Upper lobe of left lung (tissue), 6 donors: ENCODE measurements around the gene MOK. TPM values are rescaled to one million over a fixed set of nuclear protein-coding genes. Genes with fewer than 3 reads are reported as not detected.
A peak's percentile ranks its signal among the peaks of the same experiment; 100 is the strongest.

ENCODE experiments used
- ATAC-seq, 2 donors: fragments of 200-7000 bp; cut with Tn5 transposase; one replicate each; pipeline ENCODE4 v1.9.1; 2022; ENCODE audit warnings: mild to moderate bottlenecking in 2 of 2, moderate library complexity in 2 of 2; ENCODE audit not compliant: low FRiP score in 2 of 2
- DNase-seq, 2 donors: peaks; one replicate each; pipeline ENCODE4 v3.0.0-alpha.2; 2019 to 2020
- H3K27ac ChIP-seq, 4 donors: fragments of 200-600 bp; sonication (generic); one replicate each; pipeline ENCODE4 v1.5.1; 2016 to 2019
- H3K27me3 ChIP-seq, 4 donors: fragments of 200-600 bp; sonication (generic); one replicate each; pipeline ENCODE4 v1.5.1; 2017 to 2019
- H3K36me3 ChIP-seq, 4 donors: fragments of 200-600 bp; sonication (generic); one replicate each; pipeline ENCODE4 v1.5.1; 2016 to 2019
- H3K4me1 ChIP-seq, 4 donors: fragments of 200-600 bp; sonication (generic); one replicate each; pipeline ENCODE4 v1.5.1; 2018 to 2019
- H3K4me3 ChIP-seq, 4 donors: fragments of 200-600 bp; sonication (generic); one replicate each; pipeline ENCODE4 v1.5.1; 2017 to 2019; ENCODE audit warnings: mild to moderate bottlenecking in 2 of 4, moderate library complexity in 1 of 4
- H3K9me3 ChIP-seq, 4 donors: fragments of 200-600 bp; sonication (generic); one replicate each; pipeline ENCODE4 v1.5.1; 2018 to 2019
- EP300 ChIP-seq, 4 donors: sonication (generic); formaldehyde crosslinking; IDR thresholded peaks; one replicate each; pipeline ENCODE4 v1.5.1; 2017; ENCODE audit warnings: antibody characterized with exemption in 4 of 4, control low read depth in 2 of 4
- POLR2A ChIP-seq, 4 donors: fragments of 450-650 bp; IDR thresholded peaks; one replicate each; pipeline ENCODE4 v1.5.1; 2016 to 2017; ENCODE audit warnings: antibody characterized with exemption in 4 of 4, mild to moderate bottlenecking in 2 of 4
- POLR2AphosphoS5 ChIP-seq, 2 donors: sonication (generic); formaldehyde crosslinking; IDR thresholded peaks; one replicate each; pipeline ENCODE4 v1.5.1; 2017; ENCODE audit warnings: antibody characterized with exemption in 2 of 2
- WGBS, 2 donors: methylation state at CpG; one replicate each; pipeline ENCODE4 v1.1.5; 2017 to 2018; 5-methylcytosine and 5-hydroxymethylcytosine counted together
- total RNA-seq, 6 donors: library from RNA; depleted of rRNA in 4 of 6; stranded (reverse); fragments of >200 nt in 4 of 6; gene quantifications; one replicate each; pipeline versions ENCODE4 v1.1.0 to v1.2.1, GENCODE V29; 2016 to 2021
- TF ChIP-seq, protein P1 (sequence below), 6 experiments: fragments of 450-650 bp in 4 of 6; fragments of 200-600 bp in 2 of 6; sonication (generic) in 2 of 6; IDR thresholded peaks; one replicate each; pipeline ENCODE4 v1.5.1; 2016 to 2019; ENCODE audit warnings: antibody characterized with exemption in 6 of 6
- donor health status: DM: no; HTN: no; CAD: no; lungs with moderate emphysema.
- donor health status: DM: no; HTN: yes; CAD: no; lungs with severe emphysema.

The MOK gene
- total RNA-seq, 6 donors from 2014 or later: 8.8 to 66.0 (median 29.4) TPM

DNA sequence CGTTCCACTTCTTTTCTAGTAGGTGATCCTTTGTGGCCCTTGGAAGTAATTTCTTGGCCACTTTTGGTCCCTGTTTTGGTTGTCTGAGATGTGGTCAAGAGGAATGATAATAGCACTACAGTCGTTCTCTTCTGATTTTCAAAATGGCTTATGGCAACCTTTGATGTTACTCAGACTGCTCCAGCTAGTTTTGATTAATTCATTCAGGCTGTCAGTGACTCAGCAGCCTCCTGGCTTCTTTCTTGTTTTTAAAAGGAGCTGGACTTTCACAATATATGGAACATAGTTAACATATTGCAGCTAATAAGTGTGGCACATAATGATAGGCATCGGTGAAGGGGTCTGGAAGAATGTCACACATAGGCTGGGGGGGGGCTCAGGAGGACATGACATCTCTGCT lies 117.9 kb downstream of the MOK start:
- WGBS, 2 donors: 49 to 58% methylated on average over 3 of the region's 3 CpGs
- Histone ChIP-seq H3K27ac (peak overlapping the region in 3 of 4 donors; percentile 36 to 45 (median 44)), H3K9me3 (no peaks in the 10 kb centered on the region), H3K36me3 (no peaks in the 10 kb centered on the region), H3K4me3 (no peak overlapping the region), H3K4me1 (peaks cover 18 to 33% (median 25%) of the 10 kb centered on the region in 4 donors), H3K27me3 (no peaks in the 10 kb centered on the region)
- ATAC-seq (peak; percentile 47 to 82), DNase-seq (no peak)
- TF ChIP-seq, protein P1, sequence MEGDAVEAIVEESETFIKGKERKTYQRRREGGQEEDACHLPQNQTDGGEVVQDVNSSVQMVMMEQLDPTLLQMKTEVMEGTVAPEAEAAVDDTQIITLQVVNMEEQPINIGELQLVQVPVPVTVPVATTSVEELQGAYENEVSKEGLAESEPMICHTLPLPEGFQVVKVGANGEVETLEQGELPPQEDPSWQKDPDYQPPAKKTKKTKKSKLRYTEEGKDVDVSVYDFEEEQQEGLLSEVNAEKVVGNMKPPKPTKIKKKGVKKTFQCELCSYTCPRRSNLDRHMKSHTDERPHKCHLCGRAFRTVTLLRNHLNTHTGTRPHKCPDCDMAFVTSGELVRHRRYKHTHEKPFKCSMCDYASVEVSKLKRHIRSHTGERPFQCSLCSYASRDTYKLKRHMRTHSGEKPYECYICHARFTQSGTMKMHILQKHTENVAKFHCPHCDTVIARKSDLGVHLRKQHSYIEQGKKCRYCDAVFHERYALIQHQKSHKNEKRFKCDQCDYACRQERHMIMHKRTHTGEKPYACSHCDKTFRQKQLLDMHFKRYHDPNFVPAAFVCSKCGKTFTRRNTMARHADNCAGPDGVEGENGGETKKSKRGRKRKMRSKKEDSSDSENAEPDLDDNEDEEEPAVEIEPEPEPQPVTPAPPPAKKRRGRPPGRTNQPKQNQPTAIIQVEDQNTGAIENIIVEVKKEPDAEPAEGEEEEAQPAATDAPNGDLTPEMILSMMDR (IDR thresholded peaks at IDR 0.05): no peak
- TF ChIP-seq POLR2A (IDR thresholded peaks at IDR 0.05): no peak
- no peak for TF ChIP-seq POLR2AphosphoS5 (IDR thresholded peaks at IDR 0.05)
- TF ChIP-seq EP300 (IDR thresholded peaks at IDR 0.05): no peak

GRCh38 chr14:102185360-102185759 lies 119.6 kb downstream of the MOK start:
- TF ChIP-seq POLR2AphosphoS5 (IDR thresholded peaks at IDR 0.05) (no peak), EP300 (IDR thresholded peaks at IDR 0.05) (no peak), POLR2A (IDR thresholded peaks at IDR 0.05) (no peak)
- TF ChIP-seq, protein P1 (IDR thresholded peaks at IDR 0.05): no peak
- Histone ChIP-seq H3K27me3 (no peaks in the 10 kb centered on the region), H3K9me3 (no peaks in the 10 kb centered on the region), H3K4me3 (no peak overlapping the region), H3K27ac (no peak overlapping the region), H3K36me3 (no peaks in the 10 kb centered on the region), H3K4me1 (peaks cover 15 to 30% (median 25%) of the 10 kb centered on the region in 4 donors)
- DNase-seq (no peak), ATAC-seq (no peak)
- WGBS, 2 donors: 79 to 89% methylated on average over 8 of the region's 8 CpGs

DNA sequence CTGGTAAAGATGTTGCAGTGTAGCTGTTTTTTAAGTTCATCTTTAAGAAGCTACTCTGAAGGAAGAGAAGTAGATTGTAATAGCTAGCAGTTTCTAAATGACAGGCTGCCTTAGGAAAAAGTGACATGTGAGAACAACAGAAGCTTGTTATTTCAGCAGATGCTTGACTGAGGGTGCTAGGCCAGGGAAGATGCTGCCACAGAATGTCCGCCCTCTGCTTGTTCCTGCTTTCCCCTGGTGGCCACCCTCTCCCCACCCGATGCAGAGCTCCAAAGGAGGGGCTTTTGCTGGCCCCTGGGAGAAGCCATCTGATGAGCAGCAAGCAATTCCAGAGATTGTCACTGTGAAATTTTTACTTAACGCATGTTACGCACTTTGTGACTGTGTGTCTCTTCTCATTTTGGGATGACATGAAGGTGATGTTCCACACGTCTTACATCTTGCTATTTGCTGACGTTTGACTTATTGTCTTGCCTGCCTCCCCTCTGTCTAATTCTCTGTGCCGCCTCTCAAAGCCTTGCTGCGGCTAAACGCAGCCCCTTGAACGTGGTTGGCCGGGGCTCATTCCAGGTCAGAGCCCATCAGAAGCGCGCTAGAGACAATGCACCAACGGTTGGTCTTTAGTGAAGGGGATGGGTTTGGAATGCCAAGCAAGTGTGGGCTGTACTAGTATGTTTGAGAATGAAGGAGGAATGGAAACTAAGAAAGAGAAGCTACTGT lies 120.5 kb downstream of the MOK start:
- H3K4me3 ChIP-seq: no peak overlapping the region
- H3K36me3 ChIP-seq: no peaks in the 10 kb centered on the region
- DNase-seq: no peak
- ATAC-seq: no peak
- no peaks in the 10 kb centered on the region for H3K9me3 ChIP-seq
- WGBS, 2 donors: 89 to 91% methylated on average over 14 of the region's 14 CpGs
- H3K4me1 ChIP-seq: peaks cover 15 to 30% (median 25%) of the 10 kb centered on the region in 4 donors
- TF ChIP-seq, protein P1 (IDR thresholded peaks at IDR 0.05): no peak
- TF ChIP-seq EP300 (IDR thresholded peaks at IDR 0.05) (no peak), POLR2A (IDR thresholded peaks at IDR 0.05) (no peak), POLR2AphosphoS5 (IDR thresholded peaks at IDR 0.05) (no peak)
- no peaks in the 10 kb centered on the region for H3K27me3 ChIP-seq
- H3K27ac ChIP-seq: no peak overlapping the region

DNA sequence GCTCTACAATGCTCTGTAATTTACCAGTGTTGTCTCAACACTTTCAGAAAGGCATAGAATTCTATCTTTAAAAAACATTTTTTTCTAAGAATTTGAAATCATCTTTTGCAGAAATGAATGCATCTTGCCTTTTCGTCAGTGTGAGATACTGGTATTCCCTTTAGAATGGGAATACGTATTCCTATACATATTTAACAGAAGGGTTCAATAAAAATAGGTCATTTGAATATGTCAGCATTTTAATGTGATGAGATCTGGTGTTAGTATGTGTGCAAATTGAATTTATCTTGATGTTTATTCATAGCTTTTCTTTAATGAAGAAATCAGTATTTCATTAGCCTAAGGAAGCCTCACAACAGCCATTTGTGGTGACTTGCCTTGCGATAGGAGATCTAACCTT lies 121.1 kb downstream of the MOK start:
- H3K4me3 ChIP-seq: no peak overlapping the region
- H3K27me3 ChIP-seq: no peaks in the 10 kb centered on the region
- H3K27ac ChIP-seq: no peak overlapping the region
- 95 to 98% methylated on average over 3 of the region's 3 CpGs for WGBS, 2 donors
- peaks cover 15 to 30% (median 25%) of the 10 kb centered on the region in 4 donors for H3K4me1 ChIP-seq
- no peak for ATAC-seq
- TF ChIP-seq, protein P1 (IDR thresholded peaks at IDR 0.05): no peak
- no peak for TF ChIP-seq POLR2A (IDR thresholded peaks at IDR 0.05)
- no peak for TF ChIP-seq POLR2AphosphoS5 (IDR thresholded peaks at IDR 0.05)
- no peak for TF ChIP-seq EP300 (IDR thresholded peaks at IDR 0.05)
- H3K9me3 ChIP-seq: no peaks in the 10 kb centered on the region
- no peak for DNase-seq
- no peaks in the 10 kb centered on the region for H3K36me3 ChIP-seq
